Small intestine (tissue), 7 donors: ENCODE results near the gene RNU1-1. TPM values are rescaled to one million over a fixed set of nuclear protein-coding genes. Genes with fewer than 3 reads are reported as not detected.
A peak's percentile ranks its signal among the peaks of the same experiment; 100 is the strongest.
"Not testable (repeated sequence)": the region's sequence is repeated elsewhere in the genome, so short reads cannot be mapped to it uniquely, and the experiment has no call there.

Source experiments
- DNase-seq, 2 donors: peaks; one replicate each; pipeline versions ENCODE4 v3.0.0 to v3.0.0-alpha.2; 2013
- FAIRE-seq: peaks from 2 replicates; lab custom pipeline; 2012; peaks lifted over from hg19 to GRCh38; lab: Jason Lieb, UNC
- H3K27ac ChIP-seq, 3 donors: one replicate each; pipeline ENCODE4 v1.5.1; 2013; ENCODE audit warnings: low read length in 2 of 3, mild to moderate bottlenecking in 2 of 3, control low read depth in 1 of 3, inconsistent platforms in 1 of 3, low read depth in 1 of 3, moderate library complexity in 1 of 3
- H3K27me3 ChIP-seq, 3 donors: one replicate each; pipeline ENCODE4 v1.6.1; 2013; ENCODE audit warnings: low read length in 3 of 3, inconsistent platforms in 1 of 3; ENCODE audit not compliant: control insufficient read depth in 3 of 3, insufficient read depth in 3 of 3
- H3K36me3 ChIP-seq, 3 donors: one replicate each; pipeline ENCODE4 v1.6.1; 2013; ENCODE audit warnings: low read length in 3 of 3, inconsistent platforms in 1 of 3, low read depth in 1 of 3, mild to moderate bottlenecking in 1 of 3, moderate library complexity in 1 of 3; ENCODE audit not compliant: control insufficient read depth in 3 of 3, insufficient read depth in 2 of 3
- H3K4me1 ChIP-seq, 3 donors: one replicate each; pipeline ENCODE4 v1.6.1; 2013; ENCODE audit warnings: low read length in 2 of 3, inconsistent platforms in 1 of 3, low read depth in 1 of 3, mild to moderate bottlenecking in 1 of 3, moderate library complexity in 1 of 3; ENCODE audit not compliant: control insufficient read depth in 3 of 3, insufficient read depth in 2 of 3
- H3K4me3 ChIP-seq, 3 donors: one replicate each; pipeline ENCODE4 v1.5.1; 2013; ENCODE audit warnings: low read length in 3 of 3, control low read depth in 1 of 3, inconsistent platforms in 1 of 3, low read depth in 1 of 3, mild to moderate bottlenecking in 1 of 3, moderate library complexity in 1 of 3
- H3K9me3 ChIP-seq, 2 donors: one replicate each; pipeline ENCODE4 v1.6.1; 2013; ENCODE audit warnings: low read depth in 1 of 2, low read length in 1 of 2; ENCODE audit not compliant: control insufficient read depth in 2 of 2, insufficient read depth in 1 of 2
- WGBS, 3 donors: extraction: QIAGEN DNeasy Blood & Tissue Kit; methylation state at CpG; one replicate each; pipeline ENCODE4 v1.1.7; 2013; 5-methylcytosine and 5-hydroxymethylcytosine counted together
- polyA plus RNA-seq, 4 donors: library from polyadenylated mRNA; stranded (reverse) in 3 of 4; unstranded in 1 of 4; fragments of 200-250 nt in 3 of 4; fragments of 120-200 nt in 1 of 4; gene quantifications; one replicate each; pipeline versions ENCODE4 v1.2.1 to v1.2.3, GENCODE V29; 2013
- donor health status: healthy with polysubstance abuse.
- donor health status: control.
- donor health status: control.
- donor health status: Bipolar disorder and iron deficiency.
- donor health status: healthy.

RNU1-1 gene
- polyA plus RNA-seq, 4 donors: not detected

DNA sequence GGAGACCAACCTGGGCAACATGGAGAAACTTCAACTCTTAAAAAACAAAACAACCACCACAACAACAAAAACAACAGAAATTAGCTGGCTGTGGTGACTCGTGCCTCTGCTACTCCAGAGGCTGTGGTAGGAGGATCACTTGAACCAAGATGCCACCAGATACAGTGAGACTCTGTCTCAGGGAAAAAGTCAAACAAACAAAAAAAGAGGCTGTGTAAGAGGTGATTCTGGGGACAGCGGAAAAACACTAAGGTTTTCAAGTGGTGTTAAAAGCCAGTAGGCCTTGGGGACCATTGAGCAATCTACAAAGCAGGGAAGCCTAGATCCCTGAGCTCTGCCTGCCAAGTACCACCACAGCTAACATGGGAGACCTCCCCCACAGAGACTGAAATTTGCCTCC, 8.2 kb downstream of the RNU1-1 start:
- DNase-seq, H3K27ac ChIP-seq, H3K4me3 ChIP-seq, H3K27me3 ChIP-seq, H3K4me1 ChIP-seq, FAIRE-seq, H3K36me3 ChIP-seq: not testable (repeated sequence)
- peaks cover 0 to 16% of the 10 kb centered on the region in 2 donors for H3K9me3 ChIP-seq
- 90 to 94% (median 92%) methylated on average over 2 of the region's 2 CpGs for WGBS, 3 donors

DNA sequence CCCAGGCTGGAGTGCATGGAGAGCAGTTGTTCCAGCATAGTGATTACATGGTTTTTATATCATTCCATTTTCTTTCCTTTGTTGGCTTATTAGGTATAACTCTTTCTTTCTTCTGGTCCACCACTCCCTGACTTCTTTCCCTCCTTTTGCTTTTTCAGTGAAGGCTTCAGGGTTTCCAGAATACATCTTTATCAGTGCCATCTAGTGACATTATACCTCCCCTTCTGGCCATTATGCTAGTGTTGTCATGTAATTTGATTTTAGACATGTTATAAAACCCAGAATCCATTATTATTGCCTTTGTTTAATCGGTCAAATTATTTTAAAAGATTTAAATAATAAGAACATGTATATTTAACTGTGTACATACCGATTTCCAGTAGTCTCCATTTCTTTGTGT, 10.6 kb downstream of the RNU1-1 start:
- 77 to 85% (median 82%) methylated on average over 2 of the region's 2 CpGs for WGBS, 3 donors
- FAIRE-seq: no peak
- H3K9me3 ChIP-seq: peaks cover 0 to 16% of the 10 kb centered on the region in 2 donors

DNA sequence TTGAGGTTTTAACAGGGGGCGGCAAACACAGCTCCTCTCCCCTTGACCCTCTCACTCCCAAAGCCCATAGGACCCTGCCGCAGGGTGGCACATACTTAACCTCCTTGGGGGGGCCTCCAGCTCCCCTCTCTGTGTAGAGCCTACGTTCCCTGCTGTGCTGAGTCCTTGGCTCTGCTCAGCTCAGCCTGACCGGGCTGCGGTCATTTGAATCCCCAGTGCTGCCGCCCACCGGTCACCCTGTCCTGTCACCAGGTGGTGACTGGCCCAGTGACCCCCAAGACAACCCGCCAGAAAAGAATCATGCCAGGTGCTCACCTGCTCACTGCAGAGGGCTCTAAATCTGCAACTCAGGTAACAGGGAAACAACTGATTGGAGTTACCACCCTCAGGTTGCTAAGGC, 12.6 kb downstream of the RNU1-1 start:
- 37 to 71% (median 57%) methylated on average over 7 to 8 of the region's 8 CpGs for WGBS, 3 donors
- not testable (repeated sequence) for FAIRE-seq, H3K4me3 ChIP-seq, H3K36me3 ChIP-seq, DNase-seq, H3K27ac ChIP-seq, H3K27me3 ChIP-seq, H3K4me1 ChIP-seq
- peaks cover 0 to 12% of the 10 kb centered on the region in 2 donors for H3K9me3 ChIP-seq

More for the DNA sequence above, 10.6 kb downstream of the RNU1-1 start:
- H3K36me3 ChIP-seq: no peaks in the 10 kb centered on the region
- H3K4me1 ChIP-seq: peaks cover 0 to 9% (median 0%) of the 10 kb centered on the region in 3 donors
- no peak overlapping the region for H3K4me3 ChIP-seq
- DNase-seq: no peak
- H3K27ac ChIP-seq: no peak overlapping the region
- no peaks in the 10 kb centered on the region for H3K27me3 ChIP-seq

DNA sequence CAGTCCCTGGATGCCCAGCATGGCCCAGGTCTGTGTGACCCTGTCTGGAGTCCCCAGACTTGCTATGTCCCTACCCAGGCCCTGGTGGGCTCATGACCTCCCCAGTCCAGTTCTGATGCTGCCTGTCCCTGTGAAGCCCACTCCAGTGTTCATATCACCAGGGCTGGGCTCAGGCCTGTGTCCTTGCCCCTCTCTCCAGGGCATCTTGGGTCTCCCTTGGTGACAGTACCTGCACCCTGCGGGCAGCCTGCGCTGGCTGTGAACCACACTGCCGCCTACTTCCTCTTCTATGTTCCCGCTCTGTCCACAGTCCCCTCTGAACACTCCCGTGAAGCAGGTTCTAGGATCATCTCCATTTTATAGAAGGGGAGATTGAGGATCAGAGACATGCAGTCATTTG, 13.1 kb downstream of the RNU1-1 start:
- H3K4me1 ChIP-seq, H3K9me3 ChIP-seq, H3K4me3 ChIP-seq, H3K36me3 ChIP-seq, H3K27ac ChIP-seq, FAIRE-seq, H3K27me3 ChIP-seq, DNase-seq: not testable (repeated sequence)
- WGBS, 3 donors: 78 to 90% (median 88%) methylated on average over 5 of the region's 5 CpGs

DNA sequence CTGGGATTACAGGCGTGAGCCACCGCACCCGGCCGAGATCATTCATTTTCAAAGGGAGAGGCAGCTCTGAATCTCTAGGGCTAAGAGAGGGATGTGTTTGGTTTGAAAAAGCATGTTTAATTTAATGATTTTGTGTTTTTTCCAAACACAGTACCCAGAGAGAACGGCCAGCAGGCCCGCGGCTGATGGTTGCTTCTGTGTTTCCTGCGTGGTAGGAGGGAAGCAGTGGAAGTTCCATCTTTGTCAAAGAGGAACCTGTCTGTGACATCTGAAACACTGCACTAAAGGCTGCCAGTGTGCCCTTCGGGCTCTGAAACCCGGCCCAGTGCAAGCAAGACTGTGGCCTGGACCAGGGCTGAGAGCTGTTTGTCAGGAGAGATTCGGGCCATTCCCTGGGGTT, 13.6 kb downstream of the RNU1-1 start:
- H3K36me3 ChIP-seq, H3K9me3 ChIP-seq, H3K27ac ChIP-seq, DNase-seq, H3K4me1 ChIP-seq, FAIRE-seq, H3K4me3 ChIP-seq, H3K27me3 ChIP-seq: not testable (repeated sequence)
- WGBS, 3 donors: 83 to 88% (median 85%) methylated on average over 11 of the region's 11 CpGs

DNA sequence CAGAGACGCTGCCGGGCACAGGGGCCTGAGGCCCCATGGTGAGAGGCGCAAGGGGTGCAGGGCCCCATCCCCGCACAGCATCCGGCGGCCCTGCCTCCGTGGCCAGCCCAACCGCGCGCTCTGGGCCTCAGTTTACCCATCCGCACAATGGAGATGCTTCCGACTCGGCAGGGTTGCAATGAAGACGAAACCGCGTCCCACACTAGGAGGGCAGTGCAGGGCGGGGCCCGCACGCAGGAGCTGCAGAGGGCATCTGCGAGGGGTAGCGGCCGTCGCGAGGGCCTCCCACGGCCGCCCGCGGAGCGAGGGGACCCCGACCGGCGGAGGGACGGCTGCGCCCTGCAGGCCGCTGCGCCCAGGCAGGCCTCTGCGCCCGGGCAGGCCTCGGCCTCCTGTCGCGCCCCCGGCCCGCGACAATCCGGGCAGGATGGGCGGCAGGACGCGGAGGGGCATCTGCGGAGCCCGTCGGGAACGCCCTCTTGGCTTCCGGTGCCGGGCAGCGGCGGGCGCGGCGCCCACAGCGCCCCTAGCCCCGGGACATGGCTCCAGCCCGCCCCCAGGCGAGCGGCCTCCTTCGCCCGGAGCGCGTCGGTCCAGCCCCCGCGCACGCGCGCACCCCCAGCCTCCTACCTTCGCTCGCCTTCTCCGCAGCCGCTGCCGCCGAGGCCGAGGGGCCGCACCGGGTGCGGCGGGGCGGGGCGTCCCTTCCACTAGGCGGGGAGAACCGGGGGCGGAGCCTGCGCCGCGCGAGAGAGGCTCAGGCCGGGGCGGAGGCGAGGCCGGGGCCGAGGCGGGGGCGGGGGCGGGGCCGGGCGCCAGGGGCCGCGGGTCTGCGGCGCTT, 15.3 kb downstream of the RNU1-1 start:
- Histone ChIP-seq H3K27ac (peak overlapping the region; percentile 41 to 75 (median 73)), H3K9me3 (no peaks in the 10 kb centered on the region), H3K36me3 (no peaks in the 10 kb centered on the region), H3K4me1 (peaks cover 0 to 9% (median 0%) of the 10 kb centered on the region in 3 donors), H3K27me3 (no peaks in the 10 kb centered on the region), H3K4me3 (peak overlapping the region; percentile 68 to 85 (median 85))
- 0 to 2% (median 1%) methylated on average over 43 to 108 of the region's 108 CpGs for WGBS, 3 donors
- DNase-seq (peak; percentile 81 to 95), FAIRE-seq (no peak)

DNA sequence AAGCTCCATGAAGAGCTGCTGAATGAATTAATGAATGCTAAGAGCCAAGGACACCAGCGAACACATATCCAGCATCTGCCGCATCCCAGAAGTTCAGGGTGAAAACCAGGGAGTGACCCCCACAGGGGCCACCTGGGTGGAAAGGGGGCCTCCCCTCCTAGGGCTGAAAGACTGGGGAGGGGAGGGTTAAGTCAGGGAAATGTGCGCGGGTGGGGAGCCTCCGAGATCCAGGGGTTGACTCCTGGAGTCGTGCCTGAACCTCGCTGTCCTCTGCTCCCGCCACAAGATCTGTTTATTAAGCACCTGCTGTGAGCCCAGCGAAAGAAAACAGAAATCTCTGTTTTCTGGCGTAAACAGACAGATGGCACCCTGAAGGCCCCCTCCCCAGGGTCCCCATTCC, 16.0 kb downstream of the RNU1-1 start:
- 27 to 43% (median 40%) methylated on average over 10 of the region's 10 CpGs for WGBS, 3 donors
- not testable (repeated sequence) for H3K9me3 ChIP-seq, H3K27ac ChIP-seq, DNase-seq, H3K4me1 ChIP-seq, H3K36me3 ChIP-seq, H3K27me3 ChIP-seq, FAIRE-seq
- peak overlapping the region in 1 of 3 donors; percentile 46 for H3K4me3 ChIP-seq

DNA sequence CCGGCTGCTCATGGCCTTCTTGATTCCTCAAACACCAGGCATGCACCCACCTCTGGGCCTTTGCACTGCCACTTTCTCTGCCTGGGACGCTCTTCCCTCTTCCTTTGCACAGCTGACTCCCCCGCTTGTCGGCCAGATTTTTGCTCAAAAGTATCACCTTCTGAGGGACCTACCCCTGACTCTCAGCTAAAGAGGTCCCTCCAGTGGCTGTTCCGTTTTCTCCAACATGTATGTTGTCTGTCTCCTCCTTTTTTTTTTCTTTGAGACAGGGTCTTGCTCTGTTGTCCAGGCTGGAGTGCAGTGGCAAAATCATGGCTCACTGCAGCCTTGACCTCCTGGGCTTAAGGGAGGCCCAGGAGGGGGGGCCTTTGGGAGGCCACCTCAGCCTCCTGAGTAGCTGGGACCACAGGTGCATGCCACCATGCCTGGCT, 16.6 kb downstream of the RNU1-1 start:
- H3K27ac ChIP-seq, H3K4me1 ChIP-seq, DNase-seq, H3K9me3 ChIP-seq, H3K36me3 ChIP-seq, H3K4me3 ChIP-seq, H3K27me3 ChIP-seq, FAIRE-seq: not testable (repeated sequence)
- 88 to 90% (median 89%) methylated on average over 5 of the region's 5 CpGs for WGBS, 3 donors
